Measurements from ENCODE around the gene MAGI2. TPM values are rescaled to one million over a fixed set of nuclear protein-coding genes. Genes with fewer than 3 reads are reported as not detected.

Gene MAGI2
- total and polyA plus RNA-seq, 2 of the 13 experiments (the other 11 are each of a cell fraction or from before 2014, with no cell fraction given): 1.5 to 3.8 TPM

- FAIRE-seq (no peak), DNase-seq (ENCODE audit: low spot score) (peak; percentile 10), ATAC-seq (no peak)
- no peak for TF ChIP-seq ATF3 (CRISPR knock-in tag; IDR thresholded peaks at IDR 0.05)
- TF ChIP-seq SMC3 (IDR thresholded peaks at IDR 0.05; ENCODE audit: low read length): peak; percentile 44; the same call in 1 of the 2 replicates
- TF ChIP-seq CTCF (CRISPR knock-in tag; IDR thresholded peaks at IDR 0.05): peak; percentile 63
- peak; percentile 66 for TF ChIP-seq STAG1 (CRISPR knock-in tag; IDR thresholded peaks at IDR 0.05)
- WGBS (ENCODE audit: low lambda C conversion rate): 19% methylated on average over 8 of the region's 8 CpGs
- H3K36me3 ChIP-seq (replicated peaks in 1 of 2; ENCODE audit: control insufficient read depth in 1 of 2, insufficient read depth in 2 of 2, low read length in 2 of 2): no peaks in the 10 kb centered on the region
- no peaks in the 10 kb centered on the region for H3K79me2 ChIP-seq (ENCODE audit: insufficient read depth, low read length)
- BruUV-seq (replicated peaks): no TSS peak
- H3K4me2 ChIP-seq (ENCODE audit: low read depth, low read length): 0 out of 2 replicates have a peak overlapping the region, but pooled peaks have one; percentile 3
- no peak overlapping the region for H3K9ac ChIP-seq (ENCODE audit: insufficient read depth, low read depth, low read length)
- H3K9me3 ChIP-seq (ENCODE audit: low read length): no peaks in the 10 kb centered on the region
- ChIA-PET CTCF (ENCODE audit: low intra/inter-chr PET ratio, low total read pairs) (no interaction called here), POLR2A (no interaction called here)
- in situ Hi-C loops (cut with HindIII; ENCODE audit: extremely low pct_ligation_motif_present, low pct_unique_long_range_greater_than_20kb) (no loop called here), intact Hi-C loops (cut with micrococcal nuclease; ENCODE audit: unreplicated experiment) (loop anchor here (2.0 to 5.0 kb wide), 2 partner anchors 590 to 666 kb away; no protein-coding TSS in a partner anchor)
- no peak overlapping the region for H2AFZ ChIP-seq (ENCODE audit: low read length)
- H3K27ac ChIP-seq (ENCODE audit: extremely low read length, insufficient read depth, low read length): no peak overlapping the region
- no peak overlapping the region for H3K4me3 ChIP-seq (replicated peaks in 1 of 3; ENCODE audit: insufficient read depth in 1 of 3, low read depth in 2 of 3, low read length in 3 of 3)
- no peaks in the 10 kb centered on the region for H4K20me1 ChIP-seq (ENCODE audit: insufficient read depth, low read length)
- H3K4me1 ChIP-seq (ENCODE audit: insufficient read depth, low read length): no peaks in the 10 kb centered on the region
- H3K27me3 ChIP-seq (ENCODE audit: control insufficient read depth in 1 of 2, insufficient read depth in 2 of 2, low read length in 2 of 2): no peaks in the 10 kb centered on the region
Measured at GRCh38 chr7:79176859-79177477, 276.5 kb downstream of the MAGI2 start.

- CTCF ChIA-PET (ENCODE audit: low intra/inter-chr PET ratio, low total read pairs): no interaction called here
- 81% methylated on average over 3 of the region's 3 CpGs for WGBS (ENCODE audit: low lambda C conversion rate)
- FAIRE-seq (no peak), ATAC-seq (no peak), DNase-seq (ENCODE audit: low spot score) (no peak)
- Histone ChIP-seq H3K9me3 (ENCODE audit: low read length) (no peaks in the 10 kb centered on the region), H3K27ac (ENCODE audit: extremely low read length, insufficient read depth, low read length) (no peak overlapping the region), H3K4me3 (replicated peaks in 1 of 3; ENCODE audit: insufficient read depth in 1 of 3, low read depth in 2 of 3, low read length in 3 of 3) (no peak overlapping the region), H3K79me2 (ENCODE audit: insufficient read depth, low read length) (no peaks in the 10 kb centered on the region), H3K36me3 (replicated peaks in 1 of 2; ENCODE audit: control insufficient read depth in 1 of 2, insufficient read depth in 2 of 2, low read length in 2 of 2) (no peaks in the 10 kb centered on the region), H3K27me3 (ENCODE audit: control insufficient read depth in 1 of 2, insufficient read depth in 2 of 2, low read length in 2 of 2) (no peaks in the 10 kb centered on the region), H3K4me2 (ENCODE audit: low read depth, low read length) (no peak overlapping the region), H2AFZ (ENCODE audit: low read length) (no peak overlapping the region), H4K20me1 (ENCODE audit: insufficient read depth, low read length) (no peaks in the 10 kb centered on the region), H3K4me1 (ENCODE audit: insufficient read depth, low read length) (no peaks in the 10 kb centered on the region), H3K9ac (ENCODE audit: insufficient read depth, low read depth, low read length) (no peak overlapping the region)
- intact Hi-C loops (cut with micrococcal nuclease; ENCODE audit: unreplicated experiment): loop anchor here (5.0 kb wide), 1 partner anchor 588 kb away; no protein-coding TSS in a partner anchor
- BruUV-seq (replicated peaks): no TSS peak
- in situ Hi-C loops (cut with HindIII; ENCODE audit: extremely low pct_ligation_motif_present, low pct_unique_long_range_greater_than_20kb): no loop called here
- POLR2A ChIA-PET: no interaction called here
- TF ChIP-seq SCMH1 (CRISPR knock-in tag; IDR thresholded peaks at IDR 0.05; ENCODE audit: borderline replicate concordance) (no peak), HMG20B (CRISPR knock-in tag; conservative IDR thresholded peaks at IDR 0.05) (no peak), ZNF451 (CRISPR knock-in tag; IDR thresholded peaks at IDR 0.05) (no peak), PREB (CRISPR knock-in tag; IDR thresholded peaks at IDR 0.05) (no peak), SP5 (CRISPR knock-in tag; IDR thresholded peaks at IDR 0.05; ENCODE audit: borderline replicate concordance, low read depth) (no peak), HMGXB4 (CRISPR knock-in tag; IDR thresholded peaks at IDR 0.05; ENCODE audit: borderline replicate concordance in 1 of 2, low read depth in 1 of 2) (no peak), THRA (CRISPR knock-in tag; IDR thresholded peaks at IDR 0.05; ENCODE audit: borderline replicate concordance) (no peak)
Measured at GRCh38 chr7:79175374-79175773, 278.1 kb downstream of the MAGI2 start.
